HT1080 (cell line): ENCODE measurements around the gene FURIN. TPM values are rescaled to one million over a fixed set of nuclear protein-coding genes. Genes with fewer than 3 reads are reported as not detected.

Experiments used
- small RNA-seq: library from RNA; depleted of rRNA; stranded (forward); fragments of <200 nt; gene quantifications from one replicate; pipeline ENCODE3, GENCODE V24; 2014
- total RNA-seq: library from RNA; depleted of rRNA; stranded (reverse); fragments of >200 nt; shearing (Covaris generic); gene quantifications from 2 replicates; pipeline ENCODE4 v1.2.3, GENCODE V29; 2014; rRNA removed

FURIN gene
- total RNA-seq, 1 experiment from 2014 or later = 84.3 TPM

Small RNA genes lying within 50 kb of the gene (small RNA-seq; reads per million reads assigned to genes)
- gene RN7SL363P = not detected

Other genes starting within 250 kb of the FURIN start
- 13.1 and 16.1 TPM in 2 replicates for gene BLM, start 151.2 kb upstream of the FURIN start, total RNA-seq
- gene FES, start 15.9 kb downstream of the FURIN start, total RNA-seq = 8.8 and 15.0 TPM in 2 replicates
- 5.8 and 12.5 TPM in 2 replicates for gene MAN2A2, start 34.7 kb downstream of the FURIN start, total RNA-seq
- 27.9 and 30.3 TPM in 2 replicates for gene HDDC3, start 64.0 kb downstream of the FURIN start, total RNA-seq
- 55.6 and 66.8 TPM in 2 replicates for gene UNC45A, start 66.7 kb downstream of the FURIN start, total RNA-seq
- gene RCCD1, start 86.3 kb downstream of the FURIN start, total RNA-seq = 14.0 and 14.1 TPM in 2 replicates
- gene PRC1, start 125.9 kb downstream of the FURIN start, total RNA-seq = 267 and 328 TPM in 2 replicates
- 11.6 and 12.7 TPM in 2 replicates for gene VPS33B, start 154.0 kb downstream of the FURIN start, total RNA-seq
- 0.10 TPM in 1 of 2 replicates, not detected in the other for gene SV2B, start 231.7 kb downstream of the FURIN start, total RNA-seq